K562 (cell line): ENCODE data around the gene RBSN. TPM values are rescaled to one million over a fixed set of nuclear protein-coding genes. Genes with fewer than 3 reads are reported as not detected.

Experiments used
- ELF1 ChIP-seq: fragments of 200-800 bp; sonication (Bioruptor generic); IDR thresholded peaks from 2 replicates; pipeline ENCODE4 v1.6.1; 2016; ENCODE audit warnings: missing genetic modification characterization, missing compliant biosample characterization
- FOXP1 ChIP-seq: sonication (generic); formaldehyde crosslinking; IDR thresholded peaks from 2 replicates; pipeline ENCODE4 v1.8.0; 2022; ENCODE audit warnings: mild to moderate bottlenecking, missing genetic modification reagents
- HDAC1 ChIP-seq, 2 experiments: fragments of 450-650 bp; IDR thresholded peaks; 2 replicates each; pipeline ENCODE4 v1.6.1; 2016 to 2017; ENCODE audit warnings: inconsistent platforms in 1 of 2, mild to moderate bottlenecking in 1 of 2, moderate library complexity in 1 of 2
- HNRNPLL ChIP-seq: fragments of 200-400 bp; formaldehyde crosslinking; IDR thresholded peaks from 2 replicates; pipeline ENCODE4 v1.6.1; 2017; ENCODE audit warnings: low read length, low read depth, mild to moderate bottlenecking; ENCODE audit not compliant: poor library complexity, severe bottlenecking
- L3MBTL2 ChIP-seq: fragments of 450-650 bp; IDR thresholded peaks from 2 replicates; pipeline ENCODE4 v1.6.1; 2016; ENCODE audit warnings: mild to moderate bottlenecking, moderate library complexity
- NR1H2 ChIP-seq: sonication (generic); formaldehyde crosslinking; IDR thresholded peaks from 2 replicates; pipeline ENCODE4 v1.4.0; 2020; ENCODE audit warnings: mild to moderate bottlenecking, missing genetic modification reagents
- NRF1 ChIP-seq, 2 experiments: fragments of 450-650 bp; IDR thresholded peaks in 1 of 2; conservative IDR thresholded peaks in 1 of 2; 2 replicates each; pipeline ENCODE4 v1.6.1; 2014; ENCODE audit warnings: mild to moderate bottlenecking in 2 of 2
- PML ChIP-seq: IDR thresholded peaks from 2 replicates; pipeline ENCODE4 v1.6.1; 2012; ENCODE audit warnings: low read length, inconsistent platforms
- PRMT5 ChIP-seq: sonication (generic); formaldehyde crosslinking; IDR thresholded peaks from 2 replicates; pipeline ENCODE4 v1.5.0; 2020; ENCODE audit warnings: missing genetic modification reagents
- SIN3A ChIP-seq, 2 experiments: fragments of 150-350 bp in 1 of 2; IDR thresholded peaks; 2 replicates each; pipeline ENCODE4 v1.6.1; 2011 to 2016; ENCODE audit warnings: borderline replicate concordance in 2 of 2, low read depth in 2 of 2, low read length in 2 of 2, mild to moderate bottlenecking in 2 of 2, moderate library complexity in 2 of 2; ENCODE audit not compliant: control insufficient read depth in 1 of 2
- SIX5 ChIP-seq, 2 experiments: IDR thresholded peaks; 2 replicates each; pipeline ENCODE4 v1.6.1; 2011; ENCODE audit warnings: low read length in 2 of 2, borderline replicate concordance in 1 of 2, low read depth in 1 of 2, mild to moderate bottlenecking in 1 of 2, moderate library complexity in 1 of 2; ENCODE audit not compliant: insufficient read depth in 1 of 2
- TGIF2 ChIP-seq: sonication (generic); formaldehyde crosslinking; IDR thresholded peaks from 2 replicates; pipeline ENCODE4 v1.8.1; 2022; ENCODE audit warnings: mild to moderate bottlenecking, missing genetic modification reagents, moderate library complexity
- YY1 ChIP-seq, 3 experiments: IDR thresholded peaks; 2 replicates each; pipeline ENCODE4 v1.6.1; 2011; ENCODE audit warnings: low read length in 2 of 3, mild to moderate bottlenecking in 2 of 3, moderate library complexity in 2 of 3, borderline replicate concordance in 1 of 3, control low read depth in 1 of 3, low read depth in 1 of 3; ENCODE audit not compliant: insufficient read depth in 3 of 3, insufficient replicate concordance in 2 of 3, control insufficient read depth in 1 of 3, insufficient read length in 1 of 3; ENCODE audit errors: extremely low read depth in 1 of 3
- ZNF146 ChIP-seq: IDR thresholded peaks from one replicate; pipeline ENCODE4 v1.6.1; 2018; ENCODE audit warnings: missing compliant biosample characterization; ENCODE audit not compliant: unreplicated experiment
- polyA plus RNA-seq, 8 experiments: library from polyadenylated mRNA; depleted of rRNA in 4 of 8; stranded (reverse) in 5 of 8; unstranded in 3 of 8; fragments of >200 nt; fragmentation: Nextera tagmentation in 2 of 8; fragmentation: Illumina TruSeq in 1 of 8; extraction: Ambion mirVana in 2 of 8; extraction: Trizol in 1 of 8; gene quantifications; 2 replicates each; pipeline versions ENCODE4 v1.2.1 to v1.2.3, GENCODE V29; 2011 to 2014; ENCODE audit warnings: inconsistent platforms in 1 of 8, missing spikeins in 1 of 8
- total RNA-seq, 7 experiments: library from RNA; depleted of rRNA in 6 of 7; stranded (reverse); fragments of >200 nt in 6 of 7; fragmentation: Illumina TruSeq in 2 of 7; extraction: Trizol in 2 of 7; gene quantifications; 2 replicates each; pipeline versions ENCODE4 v1.2.1 to v1.2.3, GENCODE V29; 2011 to 2021; ENCODE audit warnings: low replicate concordance in 1 of 7
- TF ChIP-seq, protein P1 (sequence below): IDR thresholded peaks from 2 replicates; pipeline ENCODE4 v1.6.1; 2016; ENCODE audit warnings: missing genetic modification characterization, missing compliant biosample characterization
- TF ChIP-seq, protein P2 (sequence below): sonication (generic); formaldehyde crosslinking; IDR thresholded peaks from 2 replicates; pipeline ENCODE4 v1.8.0; 2022; ENCODE audit warnings: mild to moderate bottlenecking, low read depth, missing genetic modification reagents
- TF ChIP-seq, protein P3 (sequence below): sonication (generic); formaldehyde crosslinking; IDR thresholded peaks from 2 replicates; pipeline ENCODE4 v1.8.0; 2022; ENCODE audit warnings: mild to moderate bottlenecking, missing genetic modification reagents

The RBSN gene
- total and polyA plus RNA-seq, 9 of the 15 experiments (the other 6 are each of a cell fraction or from before 2014, with no cell fraction given) = 2.9 to 19.6 (median 15.0) TPM

DNA sequence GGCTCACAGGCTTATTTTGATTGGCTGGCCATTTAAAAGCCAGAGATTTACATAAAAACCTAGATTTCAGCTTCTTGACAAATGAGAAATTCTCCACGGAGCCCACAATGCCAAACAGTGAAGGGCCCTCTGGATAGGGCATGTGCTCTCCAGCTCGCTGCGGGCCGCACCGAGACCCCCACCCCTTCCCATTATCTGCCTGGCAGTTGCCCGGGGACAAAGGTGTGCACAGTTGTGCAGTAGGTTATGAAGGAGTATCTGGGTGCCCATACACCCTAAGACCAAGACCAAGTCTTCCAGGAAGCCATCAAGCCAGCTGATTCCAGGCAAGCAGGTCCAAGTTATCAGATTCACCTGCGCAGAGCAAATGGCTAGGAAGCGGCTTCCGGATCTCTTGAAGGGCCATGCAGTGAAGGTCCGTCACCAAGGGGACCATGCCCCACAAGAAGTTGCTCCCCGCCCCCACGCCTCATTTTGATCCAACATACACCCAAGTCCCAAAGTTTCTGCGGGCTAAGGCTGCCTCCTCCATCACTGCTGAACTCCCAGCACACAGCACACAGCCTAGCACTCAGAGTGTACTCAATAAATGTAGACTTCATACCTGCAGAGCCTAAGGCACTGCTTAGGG is 35.2 kb downstream of the RBSN start (continued):
- TF ChIP-seq, protein P1, sequence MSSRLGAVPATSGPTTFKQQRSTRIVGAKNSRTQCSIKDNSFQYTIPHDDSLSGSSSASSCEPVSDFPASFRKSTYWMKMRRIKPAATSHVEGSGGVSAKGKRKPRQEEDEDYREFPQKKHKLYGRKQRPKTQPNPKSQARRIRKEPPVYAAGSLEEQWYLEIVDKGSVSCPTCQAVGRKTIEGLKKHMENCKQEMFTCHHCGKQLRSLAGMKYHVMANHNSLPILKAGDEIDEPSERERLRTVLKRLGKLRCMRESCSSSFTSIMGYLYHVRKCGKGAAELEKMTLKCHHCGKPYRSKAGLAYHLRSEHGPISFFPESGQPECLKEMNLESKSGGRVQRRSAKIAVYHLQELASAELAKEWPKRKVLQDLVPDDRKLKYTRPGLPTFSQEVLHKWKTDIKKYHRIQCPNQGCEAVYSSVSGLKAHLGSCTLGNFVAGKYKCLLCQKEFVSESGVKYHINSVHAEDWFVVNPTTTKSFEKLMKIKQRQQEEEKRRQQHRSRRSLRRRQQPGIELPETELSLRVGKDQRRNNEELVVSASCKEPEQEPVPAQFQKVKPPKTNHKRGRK (tag) = no peak
- TF ChIP-seq HNRNPLL (no peak), ELF1 (0 out of 2 replicates have a peak, but pooled peaks have one; percentile 24), PRMT5 (no peak), YY1 (IDR thresholded peaks at IDR 0.05; ENCODE audit: borderline replicate concordance in 1 of 3, control insufficient read depth in 1 of 3, extremely low read depth in 1 of 3, insufficient read depth in 3 of 3, insufficient read length in 1 of 3, insufficient replicate concordance in 2 of 3, low read depth in 1 of 3, low read length in 2 of 3) (peak in 2 of 3 experiments; percentile 34 to 78), TGIF2 (CRISPR knock-in tag) (no peak), SIN3A (IDR thresholded peaks at IDR 0.05; ENCODE audit: borderline replicate concordance in 2 of 2, control insufficient read depth in 1 of 2, low read depth in 2 of 2, low read length in 2 of 2) (peak in 1 of 2 experiments; percentile 46; a peak in 1 of 4 replicates), PML (no peak), HDAC1 (IDR thresholded peaks at IDR 0.05) (0 out of 4 replicates have a peak, but pooled peaks of 1 of the 2 experiments have one; percentile 13), NRF1 (conservative IDR thresholded peaks at IDR 0.05 in 1 of 2, IDR thresholded peaks at IDR 0.05 in 1 of 2) (peak; percentile 67 to 72), SIX5 (IDR thresholded peaks at IDR 0.05; ENCODE audit: borderline replicate concordance in 1 of 2, insufficient read depth in 1 of 2, low read depth in 1 of 2, low read length in 2 of 2) (no peak), NR1H2 (no peak), FOXP1 (no peak), L3MBTL2 (no peak), ZNF146 (CRISPR knock-in tag) (no peak)
- TF ChIP-seq, protein P2, sequence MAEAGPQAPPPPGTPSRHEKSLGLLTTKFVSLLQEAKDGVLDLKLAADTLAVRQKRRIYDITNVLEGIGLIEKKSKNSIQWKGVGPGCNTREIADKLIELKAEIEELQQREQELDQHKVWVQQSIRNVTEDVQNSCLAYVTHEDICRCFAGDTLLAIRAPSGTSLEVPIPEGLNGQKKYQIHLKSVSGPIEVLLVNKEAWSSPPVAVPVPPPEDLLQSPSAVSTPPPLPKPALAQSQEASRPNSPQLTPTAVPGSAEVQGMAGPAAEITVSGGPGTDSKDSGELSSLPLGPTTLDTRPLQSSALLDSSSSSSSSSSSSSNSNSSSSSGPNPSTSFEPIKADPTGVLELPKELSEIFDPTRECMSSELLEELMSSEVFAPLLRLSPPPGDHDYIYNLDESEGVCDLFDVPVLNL (CRISPR knock-in tag) = 0 out of 2 replicates have a peak, but pooled peaks have one; percentile 23
- TF ChIP-seq, protein P3, sequence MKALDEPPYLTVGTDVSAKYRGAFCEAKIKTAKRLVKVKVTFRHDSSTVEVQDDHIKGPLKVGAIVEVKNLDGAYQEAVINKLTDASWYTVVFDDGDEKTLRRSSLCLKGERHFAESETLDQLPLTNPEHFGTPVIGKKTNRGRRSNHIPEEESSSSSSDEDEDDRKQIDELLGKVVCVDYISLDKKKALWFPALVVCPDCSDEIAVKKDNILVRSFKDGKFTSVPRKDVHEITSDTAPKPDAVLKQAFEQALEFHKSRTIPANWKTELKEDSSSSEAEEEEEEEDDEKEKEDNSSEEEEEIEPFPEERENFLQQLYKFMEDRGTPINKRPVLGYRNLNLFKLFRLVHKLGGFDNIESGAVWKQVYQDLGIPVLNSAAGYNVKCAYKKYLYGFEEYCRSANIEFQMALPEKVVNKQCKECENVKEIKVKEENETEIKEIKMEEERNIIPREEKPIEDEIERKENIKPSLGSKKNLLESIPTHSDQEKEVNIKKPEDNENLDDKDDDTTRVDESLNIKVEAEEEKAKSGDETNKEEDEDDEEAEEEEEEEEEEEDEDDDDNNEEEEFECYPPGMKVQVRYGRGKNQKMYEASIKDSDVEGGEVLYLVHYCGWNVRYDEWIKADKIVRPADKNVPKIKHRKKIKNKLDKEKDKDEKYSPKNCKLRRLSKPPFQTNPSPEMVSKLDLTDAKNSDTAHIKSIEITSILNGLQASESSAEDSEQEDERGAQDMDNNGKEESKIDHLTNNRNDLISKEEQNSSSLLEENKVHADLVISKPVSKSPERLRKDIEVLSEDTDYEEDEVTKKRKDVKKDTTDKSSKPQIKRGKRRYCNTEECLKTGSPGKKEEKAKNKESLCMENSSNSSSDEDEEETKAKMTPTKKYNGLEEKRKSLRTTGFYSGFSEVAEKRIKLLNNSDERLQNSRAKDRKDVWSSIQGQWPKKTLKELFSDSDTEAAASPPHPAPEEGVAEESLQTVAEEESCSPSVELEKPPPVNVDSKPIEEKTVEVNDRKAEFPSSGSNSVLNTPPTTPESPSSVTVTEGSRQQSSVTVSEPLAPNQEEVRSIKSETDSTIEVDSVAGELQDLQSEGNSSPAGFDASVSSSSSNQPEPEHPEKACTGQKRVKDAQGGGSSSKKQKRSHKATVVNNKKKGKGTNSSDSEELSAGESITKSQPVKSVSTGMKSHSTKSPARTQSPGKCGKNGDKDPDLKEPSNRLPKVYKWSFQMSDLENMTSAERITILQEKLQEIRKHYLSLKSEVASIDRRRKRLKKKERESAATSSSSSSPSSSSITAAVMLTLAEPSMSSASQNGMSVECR (CRISPR knock-in tag) = peak; percentile 55; the same call in 1 of the 2 replicates
